Activated T-cell treated with anti-CD3 and anti-CD28 coated beads, Interleukin-2, amount 50 U/mL, for 72 hours (primary cell): Measurements from ENCODE around the gene LAMA2. TPM values are rescaled to one million over a fixed set of nuclear protein-coding genes. Genes with fewer than 3 reads are reported as not detected.

Source experiments
- ATAC-seq, 2 donors: fragments of 150-1000 bp; cut with Tn5 transposase; replicated peaks in 1 of 2; 2 replicates each; pipeline ENCODE4 v1.10.0; 2021; ENCODE audit warnings: moderate library complexity in 2 of 2, mild to moderate bottlenecking in 1 of 2
- DNase-seq, 2 donors: peaks; one replicate each; pipeline ENCODE4 v3.0.0; 2021 to 2022; ENCODE audit warnings: mixed read lengths in 1 of 2
- H3K27ac Mint-ChIP-seq: one replicate; pipeline ENCODE4 v1.8.0; 2022; ENCODE audit warnings: mild to moderate bottlenecking, moderate library complexity, mixed read lengths
- H3K27me3 Mint-ChIP-seq: one replicate; pipeline ENCODE4 v1.8.0; 2022; ENCODE audit warnings: low read depth, mixed read lengths
- H3K36me3 Mint-ChIP-seq, 2 donors: one replicate each; pipeline ENCODE4 v1.8.0; 2022; ENCODE audit warnings: mixed read lengths in 2 of 2, mild to moderate bottlenecking in 1 of 2; ENCODE audit not compliant: insufficient read depth in 2 of 2
- H3K4me1 Mint-ChIP-seq: one replicate; pipeline ENCODE4 v1.8.0; 2022; ENCODE audit warnings: low read depth, mixed read lengths
- H3K4me3 Mint-ChIP-seq, 2 donors: one replicate each; pipeline ENCODE4 v1.8.0; 2022; ENCODE audit warnings: mild to moderate bottlenecking in 2 of 2, mixed read lengths in 2 of 2, moderate library complexity in 2 of 2
- H3K9me3 Mint-ChIP-seq, 2 donors: one replicate each; pipeline ENCODE4 v1.8.0; 2022; ENCODE audit warnings: mixed read lengths in 2 of 2
- total RNA-seq, 2 donors: library from RNA; stranded (reverse); gene quantifications; one replicate each; pipeline ENCODE4 v1.2.3, GENCODE V29; 2022

LAMA2 gene
- total RNA-seq, 2 donors from 2014 or later, result 0.05 TPM; not detected in 1

DNA sequence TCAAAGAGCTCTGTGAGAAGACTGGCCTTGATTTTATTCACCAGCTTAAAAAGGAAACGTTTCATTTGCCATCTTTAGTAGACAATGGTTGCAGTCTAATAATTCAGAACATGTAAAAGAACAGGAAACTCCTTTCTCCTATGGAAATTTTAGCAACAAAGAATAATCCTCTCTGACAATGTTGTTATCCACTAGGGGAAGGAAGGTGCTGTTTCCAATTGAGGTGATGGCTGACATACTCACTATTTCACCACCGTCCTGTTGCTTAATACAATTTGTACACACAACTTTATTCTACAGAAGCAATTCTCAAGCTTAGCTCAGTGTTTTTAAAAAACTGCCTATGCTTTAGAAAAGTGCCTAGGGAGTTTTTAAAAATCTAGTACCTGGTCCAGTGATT lies 634.4 kb downstream of the LAMA2 start:
- ATAC-seq (no peak), DNase-seq (no peak)
- Mint-ChIP-seq H3K36me3 (no peaks in the 10 kb centered on the region), H3K4me3 (no peak overlapping the region), H3K27ac (no peak overlapping the region), H3K9me3 (no peaks in the 10 kb centered on the region), H3K4me1 (peaks cover 3% of the 10 kb centered on the region), H3K27me3 (no peaks in the 10 kb centered on the region)

GRCh38 chr6:129519750-129520149 lies 636.8 kb downstream of the LAMA2 start:
- Mint-ChIP-seq H3K4me3 (no peak overlapping the region), H3K27me3 (no peaks in the 10 kb centered on the region), H3K4me1 (peaks cover 3% of the 10 kb centered on the region), H3K36me3 (no peaks in the 10 kb centered on the region), H3K27ac (no peak overlapping the region), H3K9me3 (no peaks in the 10 kb centered on the region)
- ATAC-seq, result no peak
- no peak for DNase-seq

- no peak overlapping the region for H3K4me3 Mint-ChIP-seq
- H3K9me3 Mint-ChIP-seq, result no peaks in the 10 kb centered on the region
- DNase-seq (no peak), ATAC-seq (no peak)
- no peak overlapping the region for H3K27ac Mint-ChIP-seq
- H3K36me3 Mint-ChIP-seq, result no peaks in the 10 kb centered on the region
- H3K27me3 Mint-ChIP-seq, result peaks cover 11% of the 10 kb centered on the region
- H3K4me1 Mint-ChIP-seq, result peaks cover 3% of the 10 kb centered on the region
Measured at GRCh38 chr6:129521946-129522345, 639.0 kb downstream of the LAMA2 start.

- H3K4me1 Mint-ChIP-seq, result peaks cover 3% of the 10 kb centered on the region
- H3K4me3 Mint-ChIP-seq, result no peak overlapping the region
- ATAC-seq (no peak), DNase-seq (no peak)
- no peaks in the 10 kb centered on the region for H3K36me3 Mint-ChIP-seq
- H3K27ac Mint-ChIP-seq, result no peak overlapping the region
- peaks cover 11% of the 10 kb centered on the region for H3K27me3 Mint-ChIP-seq
- H3K9me3 Mint-ChIP-seq, result no peaks in the 10 kb centered on the region
Measured at GRCh38 chr6:129523816-129524215, 640.9 kb downstream of the LAMA2 start.

- H3K27me3 Mint-ChIP-seq, result peaks cover 11% of the 10 kb centered on the region
- H3K4me1 Mint-ChIP-seq, result peaks cover 3% of the 10 kb centered on the region
- H3K9me3 Mint-ChIP-seq, result no peaks in the 10 kb centered on the region
- DNase-seq (no peak), ATAC-seq (no peak)
- no peak overlapping the region for H3K27ac Mint-ChIP-seq
- no peaks in the 10 kb centered on the region for H3K36me3 Mint-ChIP-seq
- H3K4me3 Mint-ChIP-seq, result no peak overlapping the region
Measured at GRCh38 chr6:129525055-129525454, 642.1 kb downstream of the LAMA2 start.

GRCh38 chr6:129534926-129535325 lies 652.0 kb downstream of the LAMA2 start:
- H3K27me3 Mint-ChIP-seq, result no peaks in the 10 kb centered on the region
- no peak overlapping the region for H3K4me3 Mint-ChIP-seq
- H3K27ac Mint-ChIP-seq, result no peak overlapping the region
- DNase-seq, result no peak
- H3K9me3 Mint-ChIP-seq, result peaks cover 2% of the 10 kb centered on the region in 2 donors
- H3K4me1 Mint-ChIP-seq, result no peaks in the 10 kb centered on the region
- no peak for ATAC-seq
- peaks cover 0 to 3% of the 10 kb centered on the region in 2 donors for H3K36me3 Mint-ChIP-seq

GRCh38 chr6:129536271-129536670 lies 653.3 kb downstream of the LAMA2 start:
- ATAC-seq, result no peak
- peaks cover 2% of the 10 kb centered on the region in 2 donors for H3K9me3 Mint-ChIP-seq
- H3K27ac Mint-ChIP-seq, result no peak overlapping the region
- no peak overlapping the region for H3K4me3 Mint-ChIP-seq
- H3K36me3 Mint-ChIP-seq, result peaks cover 0 to 3% of the 10 kb centered on the region in 2 donors
- H3K27me3 Mint-ChIP-seq, result no peaks in the 10 kb centered on the region
- no peaks in the 10 kb centered on the region for H3K4me1 Mint-ChIP-seq
- DNase-seq, result no peak

DNA sequence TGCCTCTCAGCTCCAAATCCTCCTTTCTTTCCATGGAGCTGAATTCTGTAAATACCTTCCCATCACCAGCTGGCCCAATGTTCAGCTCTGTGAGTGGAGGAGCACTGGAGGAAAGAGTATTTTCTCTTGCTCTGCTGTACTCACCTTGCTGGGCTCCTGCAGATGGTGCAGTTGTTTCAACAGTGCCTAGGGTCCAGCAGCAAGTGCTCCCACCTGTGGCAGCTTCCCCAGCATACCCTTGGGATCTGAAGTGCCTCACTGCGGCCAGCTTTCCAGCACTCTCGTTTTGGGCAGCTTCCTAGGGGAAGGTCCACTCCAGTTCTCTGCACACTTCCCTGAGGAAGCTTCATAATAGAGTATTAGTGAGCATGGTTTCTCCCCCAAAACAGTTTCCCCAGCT lies 656.1 kb downstream of the LAMA2 start:
- H3K9me3 Mint-ChIP-seq, result peaks cover under 1% of the 10 kb centered on the region in 2 donors
- H3K4me1 Mint-ChIP-seq, result no peaks in the 10 kb centered on the region
- DNase-seq (no peak), ATAC-seq (no peak)
- no peaks in the 10 kb centered on the region for H3K27me3 Mint-ChIP-seq
- no peak overlapping the region for H3K4me3 Mint-ChIP-seq
- no peak overlapping the region for H3K27ac Mint-ChIP-seq
- peaks cover 0 to 2% of the 10 kb centered on the region in 2 donors for H3K36me3 Mint-ChIP-seq

- Mint-ChIP-seq H3K36me3 (no peaks in the 10 kb centered on the region), H3K9me3 (no peaks in the 10 kb centered on the region), H3K27ac (no peak overlapping the region), H3K4me1 (no peaks in the 10 kb centered on the region), H3K27me3 (no peaks in the 10 kb centered on the region), H3K4me3 (no peak overlapping the region)
- DNase-seq (no peak), ATAC-seq (no peak)
Measured at GRCh38 chr6:129542705-129543104, 659.8 kb downstream of the LAMA2 start.

GRCh38 chr6:129543981-129544380 lies 661.0 kb downstream of the LAMA2 start:
- Mint-ChIP-seq H3K27ac (no peak overlapping the region), H3K4me3 (no peak overlapping the region), H3K27me3 (no peaks in the 10 kb centered on the region), H3K4me1 (no peaks in the 10 kb centered on the region), H3K36me3 (no peaks in the 10 kb centered on the region), H3K9me3 (no peaks in the 10 kb centered on the region)
- DNase-seq (no peak), ATAC-seq (no peak)

- H3K4me1 Mint-ChIP-seq, result no peaks in the 10 kb centered on the region
- no peaks in the 10 kb centered on the region for H3K36me3 Mint-ChIP-seq
- no peak for DNase-seq
- ATAC-seq, result no peak
- H3K4me3 Mint-ChIP-seq, result no peak overlapping the region
- no peaks in the 10 kb centered on the region for H3K9me3 Mint-ChIP-seq
- no peak overlapping the region for H3K27ac Mint-ChIP-seq
- no peaks in the 10 kb centered on the region for H3K27me3 Mint-ChIP-seq
Measured at GRCh38 chr6:129544892-129545612, 662.1 kb downstream of the LAMA2 start.

- no peaks in the 10 kb centered on the region for H3K4me1 Mint-ChIP-seq
- H3K36me3 Mint-ChIP-seq, result no peaks in the 10 kb centered on the region
- no peaks in the 10 kb centered on the region for H3K27me3 Mint-ChIP-seq
- H3K4me3 Mint-ChIP-seq, result no peak overlapping the region
- H3K27ac Mint-ChIP-seq, result no peak overlapping the region
- ATAC-seq (no peak), DNase-seq (no peak)
- H3K9me3 Mint-ChIP-seq, result no peaks in the 10 kb centered on the region
Measured at GRCh38 chr6:129546702-129547101, 663.8 kb downstream of the LAMA2 start.

GRCh38 chr6:129551486-129551885 lies 668.5 kb downstream of the LAMA2 start:
- Mint-ChIP-seq H3K4me3 (no peak overlapping the region), H3K27ac (no peak overlapping the region), H3K27me3 (peaks cover 18% of the 10 kb centered on the region), H3K36me3 (no peaks in the 10 kb centered on the region), H3K4me1 (no peaks in the 10 kb centered on the region), H3K9me3 (peaks cover 0 to 3% of the 10 kb centered on the region in 2 donors)
- DNase-seq, result no peak
- ATAC-seq, result no peak

GRCh38 chr6:129552413-129552812 lies 669.5 kb downstream of the LAMA2 start:
- H3K36me3 Mint-ChIP-seq, result no peaks in the 10 kb centered on the region
- H3K4me1 Mint-ChIP-seq, result no peaks in the 10 kb centered on the region
- H3K27me3 Mint-ChIP-seq, result peaks cover 21% of the 10 kb centered on the region
- DNase-seq (no peak), ATAC-seq (no peak)
- H3K9me3 Mint-ChIP-seq, result peaks cover 0 to 3% of the 10 kb centered on the region in 2 donors
- no peak overlapping the region for H3K4me3 Mint-ChIP-seq
- no peak overlapping the region for H3K27ac Mint-ChIP-seq
